GM18499 (cell line): Measurements from ENCODE around the gene USP16.
"Not testable (repeated sequence)": the region's sequence is repeated elsewhere in the genome, so short reads cannot be mapped to it uniquely, and the experiment has no call there.

Experiments
- ATAC-seq: cut with Tn5 transposase; IDR thresholded peaks from one replicate; pipeline ENCODE4 v1.9.1; 2021; ENCODE audit warnings: moderate number of reproducible peaks; ENCODE audit not compliant: insufficient read depth, unreplicated experiment

The USP16 gene

DNA sequence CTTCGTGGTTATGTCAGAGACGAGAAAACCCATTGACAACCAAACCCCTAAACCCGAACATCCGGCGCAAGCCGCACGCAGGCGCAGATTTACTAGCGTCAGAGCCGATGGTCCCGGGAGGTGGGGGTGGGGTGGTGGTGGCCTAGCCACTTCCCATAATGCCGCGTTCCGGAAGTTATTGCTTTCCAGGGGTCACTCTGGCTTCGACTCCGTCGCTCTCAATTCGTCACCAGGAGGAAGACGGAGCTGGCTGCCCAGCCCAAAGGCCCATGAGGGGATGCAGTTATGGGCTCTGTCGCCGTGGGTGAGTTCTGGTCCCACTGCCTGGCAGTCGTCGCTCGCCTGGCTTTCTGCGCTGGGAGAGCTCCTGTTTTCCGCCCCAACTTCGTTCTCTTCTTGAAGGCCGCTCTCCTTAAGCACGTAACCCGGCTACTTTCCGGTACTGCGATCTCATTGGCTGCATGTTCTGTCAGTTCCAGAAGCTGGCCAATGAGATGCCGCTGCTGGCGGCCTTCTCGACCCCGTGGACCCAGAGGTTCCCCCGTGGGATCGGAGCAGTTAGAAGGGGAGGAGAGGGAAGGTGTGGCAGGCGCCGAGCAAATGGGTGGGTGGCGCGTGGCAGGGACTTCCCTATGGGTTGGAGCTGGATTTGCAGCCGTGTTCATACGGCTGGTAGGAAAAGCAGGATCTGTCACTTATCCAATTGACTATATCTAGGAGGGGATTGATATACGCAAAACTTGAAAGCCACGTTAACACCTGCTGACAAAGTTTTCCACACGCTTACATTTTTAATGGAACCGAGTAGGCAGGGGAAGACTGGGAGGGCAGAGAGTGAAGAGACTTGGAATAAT, at the start of gene USP16:
TSS of gene USP16 (plus strand) at position 195 of the 854 bp plus-strand sequence. CDS start 3,246 bp downstream, outside the sequence.
- ATAC-seq: peak; percentile 91

DNA sequence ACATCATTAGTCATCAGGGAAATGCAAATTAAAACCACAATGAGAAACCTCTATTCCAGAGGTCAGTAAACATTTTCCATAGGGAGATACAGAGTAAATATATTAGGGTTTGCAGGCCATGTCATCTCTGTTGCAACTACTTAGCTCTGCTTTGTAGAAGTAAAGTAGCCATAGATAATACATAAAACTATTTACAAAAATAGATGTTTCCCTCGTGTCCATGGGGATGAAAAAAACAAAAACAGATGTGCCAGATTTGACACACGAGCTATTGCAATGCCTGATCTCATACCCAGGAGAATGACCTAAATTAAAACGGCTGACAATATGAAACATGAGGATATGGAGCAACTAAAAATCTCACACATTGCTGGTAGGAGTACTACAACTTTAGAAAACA, 49.1 kb upstream of the USP16 start:
- ATAC-seq: no peak

DNA sequence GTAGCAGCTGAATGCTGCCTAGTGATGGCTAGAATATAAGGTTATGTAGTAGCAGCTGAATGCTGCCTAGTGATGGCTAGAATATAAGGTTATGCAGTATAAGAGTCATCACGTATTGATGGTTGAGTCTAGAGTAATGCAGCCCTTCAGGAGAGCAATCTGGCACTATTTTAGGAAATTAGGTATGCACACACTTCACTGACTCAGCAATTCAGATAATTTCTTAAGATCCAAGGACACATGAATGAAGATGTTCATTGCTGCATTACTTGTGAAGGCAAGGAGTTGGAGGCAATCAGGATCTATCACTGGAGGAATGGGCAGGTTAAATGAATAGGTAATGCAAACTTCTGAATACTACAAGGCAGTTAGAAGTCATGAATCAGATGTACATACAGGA, 45.4 kb upstream of the USP16 start:
- ATAC-seq: no peak

DNA sequence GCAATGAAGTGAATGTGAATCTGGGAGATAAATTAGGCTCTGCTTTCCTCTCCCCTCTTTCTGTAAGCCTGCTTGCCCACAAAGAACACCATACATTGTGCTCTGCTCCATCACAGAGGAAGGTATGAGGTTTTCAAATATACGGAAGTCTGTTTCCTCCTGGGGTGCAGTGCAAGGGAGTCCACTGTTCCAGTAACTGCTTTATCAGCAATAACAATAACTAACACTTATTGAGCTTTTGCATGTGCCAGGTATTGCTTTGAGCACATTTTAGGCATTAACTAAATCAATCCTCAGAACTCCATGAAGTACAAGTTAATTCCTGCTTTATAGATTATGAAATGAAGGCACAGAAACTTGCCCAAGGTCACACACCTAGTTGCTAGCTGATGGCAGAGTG, 41.8 kb upstream of the USP16 start:
- ATAC-seq: no peak

DNA sequence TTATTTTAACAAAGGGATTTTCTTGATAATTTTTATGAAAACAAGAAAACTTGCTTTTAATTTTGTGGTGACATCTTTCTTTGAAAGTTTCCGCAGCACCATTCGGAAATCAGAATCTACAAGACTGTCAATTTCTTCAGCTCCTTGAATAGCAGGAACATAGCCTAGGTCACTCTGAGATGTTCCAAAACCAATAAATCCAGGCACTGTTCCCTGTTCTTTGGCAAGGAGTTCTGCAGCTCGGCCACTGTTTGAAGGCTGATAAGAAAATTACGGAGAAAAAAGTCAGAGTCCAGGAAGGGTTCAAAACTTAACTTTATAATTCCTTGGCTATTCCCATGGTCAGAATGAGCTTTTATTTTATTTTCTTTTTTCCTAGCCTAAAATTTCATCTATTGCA, 37.8 kb upstream of the USP16 start:
- no peak for ATAC-seq

DNA sequence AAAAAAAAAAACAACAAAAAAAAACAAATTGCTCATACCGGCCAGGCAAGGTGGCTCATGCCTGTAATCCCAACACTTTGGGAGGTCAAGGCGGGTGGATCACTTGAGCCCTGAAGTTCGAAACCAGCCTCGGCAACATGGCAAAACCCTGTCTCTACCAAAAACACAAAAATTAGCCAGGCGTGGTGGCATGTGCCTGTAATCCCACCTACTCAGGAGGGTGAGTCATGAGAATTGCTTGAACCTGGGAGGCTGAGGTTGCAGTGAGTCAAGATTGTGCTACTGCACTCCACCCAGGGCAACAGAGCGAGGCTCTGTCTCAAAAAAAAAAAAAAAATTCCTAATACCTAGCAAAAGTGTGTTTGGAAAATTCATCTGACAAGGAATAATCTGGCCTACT, 36.3 kb upstream of the USP16 start:
- ATAC-seq: not testable (repeated sequence)

DNA sequence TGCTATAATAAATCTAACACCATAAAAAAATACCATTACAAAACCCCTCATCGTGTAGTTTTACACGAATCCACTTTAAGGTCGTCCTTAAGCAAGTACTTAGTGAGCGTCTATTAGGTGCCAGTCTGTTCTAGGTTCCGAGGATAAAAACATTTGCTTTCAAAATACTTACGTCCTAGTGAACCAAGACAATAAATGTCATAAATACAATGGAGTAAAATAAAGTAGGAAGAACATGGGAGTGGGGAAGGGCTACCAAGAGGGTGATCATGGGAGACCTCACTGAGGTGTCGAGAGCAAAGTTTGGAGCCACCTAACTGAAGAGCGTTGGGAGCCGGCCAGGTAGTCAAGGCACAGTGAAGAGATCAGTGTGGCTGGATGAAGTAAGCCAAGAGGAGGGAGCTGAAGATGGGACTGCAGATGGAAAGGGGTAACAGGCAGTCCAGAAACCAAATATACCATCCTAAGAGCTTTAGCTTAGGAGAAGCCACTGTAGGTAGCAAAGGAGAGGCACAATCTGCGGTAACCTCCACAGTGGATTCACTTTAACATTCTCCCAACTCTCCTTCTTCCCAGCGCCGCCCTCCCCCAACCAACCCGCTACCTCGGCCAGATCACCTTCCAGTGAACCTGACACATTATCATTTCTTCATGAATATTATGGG, 32.5 kb upstream of the USP16 start:
- ATAC-seq: no peak

DNA sequence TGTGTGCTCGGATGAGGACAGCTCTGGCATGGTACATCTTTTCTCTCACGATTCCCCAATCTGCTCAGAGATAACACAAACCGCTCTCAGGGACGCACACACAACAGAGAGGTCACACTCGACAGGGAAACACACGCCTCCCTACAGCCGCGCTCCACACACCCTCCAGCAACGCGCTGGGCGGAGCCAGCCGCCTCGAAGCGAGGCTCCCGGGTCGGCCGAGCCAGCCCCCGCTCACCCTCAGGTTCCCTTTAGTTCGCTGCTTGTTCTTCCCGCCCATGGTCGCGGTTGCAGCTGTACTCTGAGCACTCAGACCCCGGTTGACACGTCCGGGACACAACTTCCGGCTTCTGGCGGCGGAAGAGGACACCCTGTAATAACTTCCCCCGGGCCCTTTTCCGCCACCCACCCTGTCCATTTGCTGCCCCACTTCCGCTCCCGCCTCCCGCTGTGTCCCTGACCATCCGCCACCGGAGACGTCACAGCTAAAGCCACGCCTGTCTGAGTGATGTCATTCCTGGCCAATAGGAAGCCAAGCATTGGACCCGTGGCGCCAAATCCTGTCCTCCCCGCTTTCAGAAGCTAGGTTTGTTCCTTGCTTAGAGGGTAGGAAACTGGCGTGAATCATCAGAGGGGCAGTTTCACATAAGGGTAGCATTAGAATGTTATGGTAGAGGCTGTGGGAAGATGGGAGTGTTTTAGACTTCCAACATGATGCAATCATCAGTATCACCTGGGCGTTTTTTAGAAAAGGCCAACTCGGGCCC, 31.8 kb upstream of the USP16 start, which contains the start of gene LTN1:
TSS of gene LTN1 (minus strand) at position 352 of the 767 bp plus-strand sequence. CDS start at position 280, 72 bp downstream.
- ATAC-seq: peak; percentile 97

DNA sequence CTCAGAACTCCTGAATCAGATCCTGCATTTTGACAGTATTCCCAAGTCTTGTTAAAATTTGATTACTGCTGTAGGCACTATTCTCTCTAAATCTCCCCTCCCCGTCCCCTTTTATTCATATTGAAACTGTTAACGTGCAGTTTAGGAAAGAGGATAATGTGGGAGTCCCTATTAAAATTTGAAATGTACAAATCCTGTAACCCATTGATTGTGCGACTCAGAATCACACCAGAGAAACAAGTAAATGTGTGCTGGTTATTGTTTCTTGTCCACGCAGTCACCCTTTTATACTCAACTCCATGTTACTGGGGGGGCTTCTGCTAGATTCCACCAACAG, 31.2 kb upstream of the USP16 start:
- ATAC-seq: no peak

DNA sequence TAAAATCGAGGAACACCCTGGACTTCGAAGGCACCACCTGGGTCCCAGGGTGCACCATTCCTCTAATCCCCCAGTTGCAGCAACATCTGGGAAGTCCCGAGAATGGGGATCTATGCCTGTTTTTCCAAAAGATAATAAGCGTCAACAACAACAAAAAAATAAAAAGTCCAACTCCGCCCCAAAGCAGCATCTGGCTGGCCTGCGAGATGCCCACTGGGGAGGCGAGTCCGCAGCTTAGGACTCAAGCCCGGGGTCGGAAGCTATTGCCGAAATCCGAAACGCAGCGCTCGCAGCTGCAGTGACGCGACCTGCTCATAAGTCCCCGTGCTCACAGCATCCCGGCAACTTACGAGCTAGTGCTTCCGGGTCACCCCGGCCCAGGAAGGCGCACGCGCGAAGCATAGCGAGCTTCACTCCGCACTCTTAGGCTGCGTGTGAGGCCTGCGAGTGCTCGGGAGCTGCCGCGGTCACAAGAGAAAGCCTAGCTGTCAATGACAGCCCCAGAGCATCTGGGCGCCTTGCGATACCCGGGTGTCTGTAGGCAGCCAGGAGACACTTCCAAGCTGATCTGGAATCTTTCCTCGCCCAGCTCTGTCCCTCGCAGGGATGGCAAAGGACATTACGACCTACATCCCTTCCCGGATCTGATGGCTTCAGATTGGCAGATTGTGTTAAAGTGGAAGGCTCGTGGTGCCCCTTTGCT, 21.9 kb upstream of the USP16 start:
- ATAC-seq: peak; percentile 99

DNA sequence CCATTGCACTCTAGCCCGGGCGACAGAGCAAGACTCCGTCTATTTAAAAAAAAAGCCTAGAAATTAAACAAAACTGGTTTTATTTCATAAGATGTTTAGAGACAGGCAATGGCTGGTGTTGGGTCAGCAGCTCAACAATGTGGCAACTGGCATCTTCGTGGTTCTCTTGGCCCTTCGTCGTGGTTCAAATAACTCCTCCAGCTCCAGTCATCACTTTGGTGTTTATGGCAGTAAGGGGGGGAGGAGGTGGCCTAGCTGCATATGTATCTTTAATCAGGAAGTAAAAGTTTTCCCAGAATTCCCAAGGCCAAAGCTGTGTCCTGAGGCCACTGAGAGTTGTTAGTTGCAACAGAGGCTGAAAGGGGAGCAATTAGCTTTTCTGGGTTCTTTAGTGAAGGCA, 18.8 kb upstream of the USP16 start:
- ATAC-seq: no peak

DNA sequence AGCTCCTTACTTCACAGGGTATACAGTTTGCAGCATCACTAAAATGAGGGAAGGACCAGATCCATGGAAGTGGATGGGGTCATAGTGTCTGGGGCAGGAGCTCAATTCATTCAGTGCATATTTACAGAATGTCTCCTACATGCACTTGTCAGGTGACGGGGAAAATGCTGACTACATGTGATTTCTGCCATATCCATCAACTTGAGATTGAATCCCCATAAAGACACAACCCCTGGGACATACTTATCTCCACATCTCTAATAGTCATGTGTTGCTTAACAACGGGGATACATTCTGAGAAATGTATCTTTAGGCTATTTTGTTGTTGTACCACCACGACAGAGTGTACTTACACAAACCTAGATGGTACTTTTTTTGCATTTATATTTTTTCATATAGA, 17.3 kb upstream of the USP16 start:
- ATAC-seq: no peak

DNA sequence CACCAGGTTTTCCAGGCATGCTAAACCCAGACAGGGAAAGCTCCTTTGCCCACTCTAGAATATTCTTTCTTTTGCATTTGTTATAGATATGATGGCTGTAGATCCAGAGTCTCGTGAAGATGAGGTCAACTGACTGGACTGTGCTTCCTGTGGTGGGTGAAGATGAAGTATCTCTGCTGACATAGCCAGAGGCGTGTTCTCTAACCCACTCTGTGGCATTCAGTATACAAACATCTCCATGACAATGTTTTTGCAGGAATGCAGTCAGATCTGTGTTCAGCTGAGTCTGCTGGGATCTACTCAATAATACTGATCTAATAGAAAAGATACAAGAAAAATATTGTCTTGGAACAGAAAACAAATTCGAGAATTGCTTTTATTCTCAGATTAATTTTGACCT, 16.7 kb upstream of the USP16 start:
- ATAC-seq: no peak

DNA sequence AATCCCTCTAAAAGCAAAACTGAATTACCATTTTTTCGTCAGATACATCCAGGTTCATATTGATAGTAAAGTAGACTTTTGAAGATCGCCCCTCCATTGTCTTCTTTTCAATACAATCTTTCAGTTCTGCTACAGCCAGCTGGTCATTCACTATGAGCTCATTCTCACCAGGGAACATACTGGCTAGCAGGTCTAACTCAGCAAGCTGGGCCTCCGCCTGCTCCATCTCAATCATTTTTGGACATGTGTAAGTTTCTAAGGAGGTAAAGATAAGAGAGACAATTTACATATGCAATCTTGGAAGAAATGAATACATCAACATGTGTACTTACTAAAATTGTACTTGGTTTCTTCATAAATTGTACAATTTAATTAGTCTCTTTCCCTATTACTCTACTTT, 16.1 kb upstream of the USP16 start:
- ATAC-seq: no peak

DNA sequence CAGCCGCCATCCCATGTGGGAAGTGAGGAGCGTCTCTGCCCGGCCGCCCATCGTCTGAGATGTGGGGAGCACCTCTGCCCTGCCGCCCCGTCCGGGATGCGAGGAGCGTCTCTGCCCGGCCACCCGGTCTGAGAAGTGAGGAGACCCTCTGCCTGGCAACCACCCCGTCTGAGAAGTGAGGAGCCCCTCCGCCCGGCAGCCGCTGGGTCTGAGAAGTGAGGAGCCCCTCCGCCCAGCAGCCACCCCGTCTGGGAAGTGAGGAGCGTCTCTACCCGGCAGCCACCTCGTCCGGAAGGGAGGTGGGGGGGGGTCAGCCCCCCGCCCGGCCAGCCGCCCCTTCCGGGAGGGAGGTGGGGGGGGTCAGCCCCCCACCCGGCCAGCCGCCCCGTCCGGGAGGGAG, 13.2 kb upstream of the USP16 start:
- ATAC-seq: not testable (repeated sequence)

DNA sequence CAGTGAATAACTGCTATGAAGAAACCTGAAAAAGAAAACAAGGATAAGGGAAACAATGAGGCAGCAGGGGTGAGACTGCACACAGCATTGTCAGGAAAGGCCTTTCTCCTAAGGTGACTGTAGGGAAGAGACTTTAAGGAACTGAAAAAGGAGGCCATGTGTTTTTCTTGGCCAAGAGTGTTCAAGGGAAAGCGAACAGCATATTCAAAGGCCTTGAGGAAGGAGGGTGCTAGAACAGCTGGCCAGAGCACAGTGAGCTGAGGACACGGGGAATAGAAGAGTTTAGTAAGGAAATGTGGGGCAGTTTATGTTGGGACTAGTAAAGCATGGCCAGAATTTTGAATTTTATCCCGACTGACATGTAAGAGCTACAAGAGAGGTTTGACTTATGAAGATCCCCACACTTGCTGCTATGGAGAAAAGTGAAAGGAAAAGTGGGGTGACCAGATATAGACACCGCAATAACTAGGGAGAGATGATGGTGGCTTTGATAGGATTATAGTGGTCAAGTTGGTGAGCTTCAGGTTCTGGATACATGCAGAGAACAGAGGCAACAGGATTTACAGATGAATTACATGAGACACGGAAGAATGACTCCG, 6.7 kb upstream of the USP16 start:
- no peak for ATAC-seq

DNA sequence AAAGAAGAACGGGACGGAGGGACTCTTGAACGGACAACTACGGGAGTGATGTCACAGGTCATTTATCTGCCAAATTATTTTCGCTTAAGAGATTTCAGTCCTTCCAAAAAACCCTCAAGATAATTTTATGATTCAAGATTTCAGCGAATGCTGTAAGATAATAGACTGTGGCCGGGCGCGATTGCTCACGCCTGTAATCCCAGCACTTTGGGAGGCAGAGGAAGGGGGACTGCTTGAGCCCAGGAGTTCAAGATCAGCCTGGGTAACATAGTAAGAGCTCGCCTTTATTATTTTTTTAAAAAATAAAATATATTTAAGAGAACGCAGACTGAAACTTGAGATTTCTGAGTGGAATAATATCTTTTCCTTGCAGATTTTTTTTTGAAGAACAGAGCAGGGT, 5.9 kb upstream of the USP16 start:
- ATAC-seq: no peak

DNA sequence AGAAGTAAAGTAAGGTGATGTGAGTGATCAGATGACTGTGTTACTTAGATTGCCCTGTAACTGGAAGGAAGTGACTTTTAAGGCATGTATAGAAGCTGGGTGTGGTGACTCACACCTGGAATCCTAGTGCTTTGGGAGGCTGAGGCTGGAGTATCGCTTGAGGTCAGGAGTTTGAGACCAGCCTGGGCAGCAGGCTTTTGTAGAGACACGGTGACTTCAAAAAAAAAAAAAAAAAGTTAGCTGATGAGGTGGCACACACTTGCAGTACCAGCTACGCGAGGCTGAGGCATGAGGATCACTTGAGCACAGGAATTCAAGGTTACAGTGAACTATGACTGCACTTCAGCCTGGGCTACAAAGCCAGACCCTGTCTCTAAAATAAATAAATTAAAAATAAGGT, 2.3 kb upstream of the USP16 start:
- ATAC-seq: no peak

DNA sequence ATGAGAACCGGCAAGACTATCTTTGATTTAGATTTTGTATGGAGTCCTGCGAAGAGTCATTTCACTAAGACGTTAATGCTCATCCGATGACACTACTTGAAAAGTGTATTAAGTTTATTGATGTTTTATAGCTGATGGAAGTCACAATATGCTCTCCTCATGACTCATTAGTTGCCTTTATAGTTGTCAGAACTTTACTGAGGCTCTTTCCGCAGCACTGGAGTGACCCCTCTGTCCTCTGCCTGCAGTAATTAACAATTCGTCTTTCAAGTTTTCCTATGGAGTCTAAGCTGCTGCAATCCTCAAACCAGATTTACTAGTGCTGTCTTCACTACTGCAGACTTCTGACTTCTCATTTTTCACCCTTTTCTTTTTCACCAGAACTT, 853 bp downstream of the USP16 start:
- ATAC-seq: no peak

DNA sequence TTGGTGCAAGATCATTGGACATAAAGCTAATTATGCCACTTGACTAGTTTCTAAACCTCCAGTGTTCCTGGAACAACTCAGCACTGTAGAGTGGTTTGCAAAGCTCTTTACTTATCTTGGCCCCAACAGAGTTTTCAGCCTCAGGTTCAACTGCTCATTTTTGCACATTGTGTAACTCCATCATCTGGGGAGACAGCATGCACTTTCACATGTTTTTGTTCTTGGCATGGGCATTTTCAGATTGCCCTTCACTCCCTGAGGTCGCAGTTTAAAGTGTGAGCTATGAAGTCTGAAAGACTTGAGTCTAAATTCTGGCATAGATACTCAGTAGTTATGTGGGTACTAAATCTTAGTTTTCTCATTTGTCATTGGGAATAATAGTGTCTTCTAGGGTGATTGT, 5.1 kb downstream of the USP16 start:
- ATAC-seq: no peak
